GM20431 (cell line): ENCODE results near the gene CYLD.

Experiments
- in situ Hi-C: fragments of 300-500 bp; cut with MseI, MboI; formaldehyde crosslinking; loops from one replicate; pipeline ENCODE4 v1.15.0; 2020; ENCODE audit warnings: low sequenced_read_pairs; ENCODE audit not compliant: unreplicated experiment

CYLD gene

DNA sequence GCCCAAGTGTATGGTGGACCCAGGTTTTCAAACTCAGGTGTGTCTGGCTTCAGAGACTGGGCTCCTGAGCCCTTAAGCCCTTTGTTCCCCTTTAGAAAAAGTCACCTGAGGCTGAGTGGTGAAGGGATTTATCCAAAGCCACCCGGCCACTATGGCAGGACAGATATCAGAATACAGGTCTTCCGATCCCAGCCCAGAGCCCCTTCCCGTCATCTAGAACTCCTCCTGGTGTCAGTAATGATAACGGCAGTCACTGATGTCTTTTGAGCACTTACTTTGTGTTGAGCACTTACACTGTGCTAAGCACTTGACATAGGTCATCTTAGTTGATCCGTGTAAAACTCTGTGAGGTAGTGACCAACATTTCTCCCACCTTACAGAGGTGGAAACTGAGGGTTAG, 31.9 kb upstream of the CYLD start:
- in situ Hi-C loops: no loop called here

DNA sequence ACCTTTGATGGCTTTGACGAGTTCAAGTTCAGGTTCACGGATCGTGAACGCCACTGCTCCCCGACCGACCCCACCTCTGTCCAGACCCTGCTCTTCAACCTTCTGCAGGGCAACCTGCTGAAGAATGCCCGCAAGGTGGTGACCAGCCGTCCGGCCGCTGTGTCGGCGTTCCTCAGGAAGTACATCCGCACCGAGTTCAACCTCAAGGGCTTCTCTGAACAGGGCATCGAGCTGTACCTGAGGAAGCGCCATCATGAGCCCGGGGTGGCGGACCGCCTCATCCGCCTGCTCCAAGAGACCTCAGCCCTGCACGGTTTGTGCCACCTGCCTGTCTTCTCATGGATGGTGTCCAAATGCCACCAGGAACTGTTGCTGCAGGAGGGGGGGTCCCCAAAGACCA, 30.8 kb upstream of the CYLD start:
- in situ Hi-C loops: no loop called here

DNA sequence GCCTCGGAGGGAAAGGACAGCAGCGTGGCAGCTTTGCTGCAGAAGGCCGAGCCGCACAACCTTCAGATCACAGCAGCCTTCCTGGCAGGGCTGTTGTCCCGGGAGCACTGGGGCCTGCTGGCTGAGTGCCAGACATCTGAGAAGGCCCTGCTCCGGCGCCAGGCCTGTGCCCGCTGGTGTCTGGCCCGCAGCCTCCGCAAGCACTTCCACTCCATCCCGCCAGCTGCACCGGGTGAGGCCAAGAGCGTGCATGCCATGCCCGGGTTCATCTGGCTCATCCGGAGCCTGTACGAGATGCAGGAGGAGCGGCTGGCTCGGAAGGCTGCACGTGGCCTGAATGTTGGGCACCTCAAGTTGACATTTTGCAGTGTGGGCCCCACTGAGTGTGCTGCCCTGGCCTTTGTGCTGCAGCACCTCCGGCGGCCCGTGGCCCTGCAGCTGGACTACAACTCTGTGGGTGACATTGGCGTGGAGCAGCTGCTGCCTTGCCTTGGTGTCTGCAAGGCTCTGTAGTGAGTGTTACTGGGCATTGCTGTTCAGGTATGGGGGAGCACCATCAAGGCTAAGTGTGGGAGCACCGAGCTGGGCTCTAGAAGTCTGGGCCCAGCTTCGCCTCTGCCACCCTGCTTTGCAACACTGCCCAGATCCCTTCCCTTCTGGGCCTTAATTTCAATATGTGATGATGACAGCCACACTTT, 29.9 kb upstream of the CYLD start:
- in situ Hi-C loops: no loop called here

DNA sequence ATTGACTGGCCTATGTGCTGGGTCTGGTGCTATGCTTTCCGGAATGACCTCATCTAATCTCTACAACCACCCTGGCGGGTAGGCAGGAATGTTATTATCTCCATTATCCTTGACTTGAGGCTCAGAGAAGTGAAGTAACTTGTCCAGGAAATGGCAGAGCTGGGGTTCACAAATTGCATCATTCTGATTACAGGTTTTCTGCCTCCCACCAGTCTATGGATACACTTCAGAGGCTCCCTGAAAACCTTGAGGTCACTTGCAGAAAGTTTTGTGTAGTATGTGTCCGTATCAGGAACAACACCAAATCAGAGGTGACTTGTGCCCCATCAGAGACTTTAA, 29.4 kb upstream of the CYLD start:
- in situ Hi-C loops: no loop called here

DNA sequence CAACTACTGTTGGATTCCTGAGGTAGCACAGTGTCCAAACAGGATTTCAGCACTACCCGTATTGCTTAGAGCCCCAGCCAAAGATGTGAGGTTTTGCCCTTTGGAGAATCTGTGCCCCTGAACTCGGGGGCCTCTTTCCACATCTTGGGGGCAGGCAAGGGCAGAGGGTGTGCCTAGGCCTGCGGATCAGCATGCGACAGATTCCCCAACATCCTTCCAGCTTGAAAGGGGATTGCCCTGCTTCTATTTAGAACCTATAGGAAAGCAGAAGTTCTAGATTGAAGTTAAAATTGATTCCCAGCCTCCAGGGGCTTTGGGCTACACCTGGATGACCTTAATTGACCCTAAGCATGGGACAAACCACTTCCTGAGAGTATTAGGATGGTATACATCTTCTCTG, 28.9 kb upstream of the CYLD start:
- in situ Hi-C loops: no loop called here

DNA sequence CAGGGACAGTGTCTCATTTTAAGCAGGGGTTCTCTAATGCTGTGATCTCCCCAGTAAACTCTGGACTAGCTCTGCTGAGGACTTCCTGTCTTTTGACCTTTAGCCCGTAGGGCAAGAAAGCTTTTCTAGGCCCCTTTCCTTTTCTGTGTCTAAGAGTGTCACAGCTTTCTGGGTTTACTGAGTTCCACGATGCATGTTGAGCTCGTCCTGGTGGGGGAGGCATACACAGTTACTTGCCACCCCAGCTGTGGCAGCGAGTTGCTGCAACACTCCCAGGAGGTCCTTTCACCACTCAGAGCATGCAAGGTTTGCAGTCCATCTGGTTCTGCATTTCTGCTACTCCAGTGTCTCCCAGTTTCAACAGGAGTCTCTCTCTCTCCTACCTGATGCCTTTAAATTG, 24.8 kb upstream of the CYLD start:
- in situ Hi-C loops: no loop called here

DNA sequence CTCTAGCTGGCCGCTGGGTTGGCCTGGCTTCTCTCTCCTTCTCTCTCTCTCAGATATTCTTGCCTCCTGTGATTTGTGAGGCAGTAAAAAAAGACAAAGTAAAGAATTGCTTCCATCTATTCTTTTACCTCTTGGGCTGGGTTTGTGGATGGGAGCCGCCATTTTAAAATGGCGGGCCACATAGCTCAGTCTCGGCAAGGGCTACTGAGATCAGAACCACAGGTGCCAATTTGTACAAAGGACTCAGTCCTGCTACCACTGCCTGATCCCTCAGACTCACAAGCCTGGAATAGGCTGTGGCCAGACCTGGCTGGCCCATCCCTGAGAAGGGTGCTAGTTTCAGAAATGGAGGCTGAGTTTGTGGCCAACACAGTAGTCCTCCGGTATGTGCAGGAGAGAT, 24.4 kb upstream of the CYLD start:
- in situ Hi-C loops: no loop called here

DNA sequence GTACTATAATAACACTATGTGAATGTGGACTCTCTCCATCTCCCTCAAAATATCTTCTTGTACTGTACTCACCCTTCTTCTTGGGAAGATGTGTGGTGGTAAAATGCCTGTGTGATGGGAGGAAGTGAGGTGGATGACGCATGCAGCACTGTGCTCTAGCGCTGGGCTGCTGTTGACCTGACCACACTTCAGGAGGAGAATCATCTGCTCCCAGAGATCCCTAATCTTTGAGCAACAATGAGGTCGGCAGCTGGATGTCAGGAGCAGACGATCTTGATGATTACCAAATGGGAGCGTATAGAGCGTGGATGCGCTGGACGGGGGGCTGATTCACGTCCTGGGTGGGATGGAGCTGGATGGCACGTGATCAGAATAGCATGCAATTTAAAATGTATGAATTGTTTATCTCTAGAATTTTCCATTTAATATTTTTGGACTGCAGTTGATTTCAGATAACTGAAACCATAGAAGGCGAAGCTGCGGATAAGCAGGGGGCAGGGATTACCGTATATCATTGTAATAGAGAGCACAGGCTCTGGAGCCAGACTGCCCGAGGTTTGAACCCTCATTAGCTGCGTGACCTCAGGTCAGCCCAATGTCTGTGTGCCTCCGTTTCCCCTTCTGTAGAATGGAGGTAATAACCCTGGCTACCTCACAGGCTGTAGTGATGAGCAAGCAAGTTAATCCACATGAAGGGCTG, 23.7 kb upstream of the CYLD start:
- in situ Hi-C loops: no loop called here

DNA sequence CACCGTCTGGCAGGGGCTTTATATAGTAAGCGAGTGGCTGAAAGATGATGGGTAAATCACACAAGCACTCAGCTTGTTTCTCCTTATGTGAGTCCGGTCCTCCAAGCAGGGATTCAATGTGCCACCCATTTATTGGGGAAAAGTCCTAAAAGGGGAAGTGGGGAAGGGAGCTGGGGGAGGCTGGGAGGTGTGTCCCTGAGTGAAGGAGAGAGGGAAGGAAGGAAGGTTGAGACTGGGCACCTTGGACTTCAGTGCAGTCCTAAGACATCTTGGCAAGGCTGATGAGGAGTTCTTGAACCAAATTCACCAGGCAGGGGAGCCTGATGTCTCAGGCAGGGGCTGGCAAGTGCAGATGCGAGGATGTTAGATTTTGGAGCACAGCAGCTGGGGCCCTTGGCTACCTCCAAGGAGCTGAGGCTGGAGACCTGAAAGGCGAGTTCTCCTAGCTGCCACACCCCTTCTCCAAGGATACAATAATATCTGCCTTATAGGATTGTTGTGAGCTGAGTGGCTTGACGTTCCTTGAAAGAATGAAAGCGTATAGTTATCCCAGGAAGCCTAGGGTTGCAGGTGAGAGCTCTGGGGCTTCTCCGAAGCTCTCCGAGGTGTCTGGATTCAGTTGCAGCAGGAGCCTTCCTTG, 23.0 kb upstream of the CYLD start:
- in situ Hi-C loops: no loop called here

DNA sequence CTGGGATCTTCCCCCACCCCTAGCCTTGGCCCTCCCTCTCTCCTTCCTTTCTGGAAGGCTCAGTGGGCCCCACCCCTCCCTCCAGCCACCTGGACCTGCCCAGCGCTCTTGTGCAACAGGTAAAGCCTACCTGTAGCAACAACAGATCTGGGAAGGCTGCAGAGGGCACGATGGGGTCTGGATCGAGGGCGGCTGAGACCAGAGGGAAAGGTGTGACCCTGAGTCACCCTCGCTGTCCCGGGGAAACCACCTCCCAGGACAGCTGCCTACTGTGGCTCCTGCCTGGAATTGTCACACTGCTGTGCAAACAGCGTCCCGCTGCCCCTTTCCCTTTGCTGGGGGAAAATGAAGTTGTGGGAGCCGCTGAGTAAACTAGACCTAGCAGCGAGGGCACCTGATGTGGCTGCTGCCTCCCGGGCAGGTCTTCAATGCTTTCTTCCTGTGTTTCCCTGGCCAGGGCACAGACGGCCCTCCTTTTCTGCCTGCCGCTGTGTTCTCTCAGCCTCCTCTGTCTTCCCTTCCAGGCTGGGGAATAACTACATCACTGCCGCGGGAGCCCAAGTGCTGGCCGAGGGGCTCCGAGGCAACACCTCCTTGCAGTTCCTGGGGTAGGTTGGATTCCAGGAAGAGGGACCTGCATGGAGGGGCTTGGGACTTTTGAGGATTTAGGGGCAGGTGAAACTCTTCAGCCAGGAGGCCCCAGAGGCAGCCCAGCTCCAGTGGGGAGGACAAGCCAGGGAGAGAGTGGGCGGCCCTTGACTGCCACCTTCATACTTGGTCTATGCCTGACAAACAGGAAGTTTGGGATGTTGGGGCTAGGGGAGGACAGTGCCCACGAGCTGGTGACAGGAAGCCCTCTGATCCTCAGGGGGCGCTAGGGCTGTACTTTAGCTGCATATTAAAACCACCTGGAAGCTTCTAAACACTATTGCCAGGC, 22.2 kb upstream of the CYLD start:
- in situ Hi-C loops: no loop called here

DNA sequence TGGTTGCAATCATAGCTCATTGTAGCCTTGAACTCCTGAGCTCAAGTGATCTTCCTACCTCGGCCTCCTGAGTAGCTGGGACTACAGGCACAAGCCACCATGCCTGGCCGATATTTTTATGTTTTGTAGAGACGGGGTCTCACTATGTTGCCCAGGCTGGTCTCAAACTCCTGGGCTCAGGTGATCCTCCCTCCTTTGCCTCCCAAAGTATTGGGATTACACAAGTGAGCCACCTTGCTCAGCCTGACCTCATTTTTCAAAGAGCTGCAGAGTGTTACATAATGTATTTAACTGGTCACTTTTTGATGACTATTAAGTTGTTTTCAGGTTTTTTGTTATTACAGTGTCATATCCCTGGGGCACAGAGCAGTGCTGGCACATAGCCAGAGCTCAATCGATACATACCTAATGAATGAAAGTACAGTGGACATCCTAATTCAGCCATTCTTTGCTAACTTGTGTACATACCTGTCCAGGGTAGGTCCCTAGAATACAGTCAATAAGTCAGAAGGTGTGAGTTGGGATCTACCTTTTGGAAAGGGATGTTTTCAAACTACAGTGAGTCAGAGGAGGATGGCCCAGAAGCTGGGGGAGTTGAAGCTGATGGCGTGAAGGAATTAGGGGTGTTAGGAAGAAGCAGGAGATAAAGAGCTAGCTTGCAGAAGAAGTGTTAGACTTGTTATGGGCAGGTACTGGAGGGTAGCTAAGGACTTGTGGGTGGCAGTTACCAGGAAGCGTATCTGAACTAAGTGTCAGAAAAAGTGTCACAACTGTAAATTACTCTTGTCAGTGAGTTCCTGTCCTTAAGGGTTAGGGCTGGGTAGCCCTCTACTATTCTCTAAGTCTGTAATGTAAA, 20.1 kb upstream of the CYLD start:
- in situ Hi-C loops: no loop called here

DNA sequence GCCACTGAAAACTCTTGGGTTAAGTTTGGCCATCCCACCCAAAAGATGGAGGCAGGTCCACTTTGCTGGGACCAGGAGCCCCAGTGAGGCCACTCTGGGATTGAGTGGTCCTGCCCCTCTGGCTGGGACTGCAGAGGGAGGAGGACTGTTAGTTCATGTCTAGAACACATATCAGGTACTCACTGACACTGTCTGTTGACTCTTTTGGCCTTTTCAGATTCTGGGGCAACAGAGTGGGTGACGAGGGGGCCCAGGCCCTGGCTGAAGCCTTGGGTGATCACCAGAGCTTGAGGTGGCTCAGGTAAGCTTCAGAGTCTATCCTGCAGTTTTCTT, 19.5 kb upstream of the CYLD start:
- in situ Hi-C loops: no loop called here

DNA sequence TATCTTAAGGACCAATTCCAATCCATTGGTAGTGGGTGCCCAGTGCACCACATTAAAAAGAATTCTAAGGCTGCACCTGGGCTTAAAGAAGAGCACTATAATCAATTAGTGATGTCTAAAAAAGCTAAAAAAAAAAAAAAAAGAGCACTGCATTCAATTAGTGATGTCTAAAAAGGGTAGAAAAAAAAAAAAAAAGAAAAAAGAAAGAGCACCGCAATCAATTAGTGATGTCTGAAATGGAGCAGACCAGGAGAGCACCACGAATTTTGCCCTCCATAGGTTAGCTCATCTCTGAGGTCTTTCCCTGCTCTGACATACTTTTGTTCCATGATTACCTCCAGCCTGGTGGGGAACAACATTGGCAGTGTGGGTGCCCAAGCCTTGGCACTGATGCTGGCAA, 18.9 kb upstream of the CYLD start:
- in situ Hi-C loops: no loop called here

DNA sequence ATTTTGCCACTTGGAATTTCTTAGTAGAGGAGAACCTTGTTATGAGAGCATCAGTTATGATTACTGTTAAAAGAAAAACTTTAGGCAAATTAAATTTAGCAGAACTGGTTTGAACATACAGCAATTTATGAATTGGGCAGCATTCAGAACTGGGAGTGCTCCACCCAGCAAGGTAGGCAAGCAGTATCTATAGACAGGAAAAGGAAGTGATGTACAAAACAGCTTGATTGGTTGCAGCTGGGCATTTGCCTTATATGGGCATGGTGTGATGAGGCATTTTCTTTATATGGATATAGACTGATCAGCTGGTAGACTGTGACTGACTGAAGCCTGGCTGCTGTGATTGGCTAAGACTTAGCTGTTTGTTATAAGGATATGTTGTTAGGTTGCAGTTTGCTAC, 17.6 kb upstream of the CYLD start:
- in situ Hi-C loops: no loop called here

DNA sequence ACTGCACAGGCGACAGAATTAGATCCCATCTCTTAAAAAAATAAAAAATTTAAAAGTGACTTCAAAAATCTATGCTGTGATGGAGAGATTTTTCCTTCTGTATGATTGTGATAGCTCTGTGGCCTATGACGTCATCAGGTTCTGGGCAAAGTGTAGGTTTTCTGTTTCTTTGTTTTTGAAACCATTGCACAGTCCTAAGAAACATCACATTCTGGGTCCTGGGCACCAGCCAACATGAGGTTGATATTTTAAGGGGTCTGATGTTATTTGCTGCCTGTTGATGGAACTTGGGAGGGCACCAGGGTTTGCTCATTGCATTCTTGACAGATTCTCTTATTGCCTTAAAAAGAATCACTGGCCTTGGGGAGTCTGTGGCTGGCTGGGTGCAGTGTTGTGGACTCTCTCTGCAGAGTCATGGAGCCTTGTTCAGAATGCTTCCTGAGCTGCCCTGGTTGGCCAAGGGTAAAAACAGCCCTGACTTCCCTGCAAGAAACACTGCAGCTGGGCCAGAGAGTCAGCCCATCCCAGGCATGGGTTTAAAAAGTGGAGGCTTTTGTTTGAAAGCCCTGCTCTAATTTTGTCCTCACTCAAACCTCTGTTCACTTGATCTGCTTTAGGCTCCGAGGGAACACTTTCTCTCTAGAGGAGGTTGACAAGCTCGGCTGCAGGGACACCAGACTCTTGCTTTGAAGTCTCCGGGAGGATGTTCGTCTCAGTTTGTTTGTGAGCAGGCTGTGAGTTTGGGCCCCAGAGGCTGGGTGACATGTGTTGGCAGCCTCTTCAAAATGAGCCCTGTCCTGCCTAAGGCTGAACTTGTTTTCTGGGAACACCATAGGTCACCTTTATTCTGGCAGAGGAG, 10.5 kb upstream of the CYLD start:
- in situ Hi-C loops: no loop called here

DNA sequence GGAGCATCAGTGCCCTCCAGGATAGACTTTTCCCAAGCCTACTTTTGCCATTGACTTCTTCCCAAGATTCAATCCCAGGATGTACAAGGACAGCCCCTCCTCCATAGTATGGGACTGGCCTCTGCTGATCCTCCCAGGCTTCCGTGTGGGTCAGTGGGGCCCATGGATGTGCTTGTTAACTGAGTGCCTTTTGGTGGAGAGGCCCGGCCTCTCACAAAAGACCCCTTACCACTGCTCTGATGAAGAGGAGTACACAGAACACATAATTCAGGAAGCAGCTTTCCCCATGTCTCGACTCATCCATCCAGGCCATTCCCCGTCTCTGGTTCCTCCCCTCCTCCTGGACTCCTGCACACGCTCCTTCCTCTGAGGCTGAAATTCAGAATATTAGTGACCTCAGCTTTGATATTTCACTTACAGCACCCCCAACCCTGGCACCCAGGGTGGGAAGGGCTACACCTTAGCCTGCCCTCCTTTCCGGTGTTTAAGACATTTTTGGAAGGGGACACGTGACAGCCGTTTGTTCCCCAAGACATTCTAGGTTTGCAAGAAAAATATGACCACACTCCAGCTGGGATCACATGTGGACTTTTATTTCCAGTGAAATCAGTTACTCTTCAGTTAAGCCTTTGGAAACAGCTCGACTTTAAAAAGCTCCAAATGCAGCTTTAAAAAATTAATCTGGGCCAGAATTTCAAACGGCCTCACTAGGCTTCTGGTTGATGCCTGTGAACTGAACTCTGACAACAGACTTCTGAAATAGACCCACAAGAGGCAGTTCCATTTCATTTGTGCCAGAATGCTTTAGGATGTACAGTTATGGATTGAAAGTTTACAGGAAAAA, 9.7 kb upstream of the CYLD start:
- in situ Hi-C loops: no loop called here

DNA sequence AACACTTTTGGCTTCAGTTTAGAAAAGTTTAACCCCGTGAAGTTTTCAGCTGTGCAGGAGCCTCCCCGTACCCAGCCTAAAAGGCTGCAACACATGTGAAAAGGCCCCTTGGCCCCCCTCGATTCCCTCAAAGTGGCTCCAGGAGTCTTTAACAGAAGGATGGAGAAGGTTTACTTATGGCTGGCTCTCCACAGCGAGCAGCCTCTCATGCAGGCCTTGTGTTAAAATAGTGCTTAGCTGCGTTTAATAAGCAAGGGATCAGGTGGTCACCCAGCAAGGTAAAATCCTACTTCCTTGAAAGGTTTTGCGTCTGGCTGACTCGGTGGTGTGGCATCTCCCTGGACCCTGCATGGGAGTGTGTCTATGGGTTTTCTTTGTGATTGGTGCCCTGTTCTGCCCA, 8.4 kb upstream of the CYLD start:
- in situ Hi-C loops: no loop called here

DNA sequence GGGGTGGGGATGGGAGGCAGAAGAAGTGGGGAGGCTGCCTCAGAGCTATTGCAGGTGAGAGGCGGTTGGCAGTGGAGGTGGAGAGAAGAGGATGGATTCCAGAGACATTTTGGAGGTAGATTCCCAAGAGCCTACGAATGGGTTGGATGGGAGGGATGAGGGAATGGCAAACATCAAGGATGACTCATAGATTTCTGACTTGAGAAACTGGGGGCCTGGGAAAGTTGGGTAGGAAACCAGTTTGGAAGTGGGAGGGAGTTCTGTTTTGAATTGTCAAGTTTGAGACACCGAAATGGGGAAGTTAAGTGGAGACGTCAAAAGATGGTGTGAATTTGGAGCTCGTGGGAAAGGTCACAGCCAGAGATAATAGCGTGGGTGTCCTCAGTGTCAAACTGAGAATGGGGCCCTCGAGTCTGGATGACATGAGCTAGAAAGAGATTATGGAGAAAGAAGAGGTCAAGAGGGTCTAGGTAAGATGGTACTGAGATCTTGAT, 6.2 kb upstream of the CYLD start:
- in situ Hi-C loops: no loop called here
